ENCODE data around the gene IREB2.
"Not testable (repeated sequence)": the region's sequence is repeated elsewhere in the genome, so short reads cannot be mapped to it uniquely, and the experiment has no call there.

DNA sequence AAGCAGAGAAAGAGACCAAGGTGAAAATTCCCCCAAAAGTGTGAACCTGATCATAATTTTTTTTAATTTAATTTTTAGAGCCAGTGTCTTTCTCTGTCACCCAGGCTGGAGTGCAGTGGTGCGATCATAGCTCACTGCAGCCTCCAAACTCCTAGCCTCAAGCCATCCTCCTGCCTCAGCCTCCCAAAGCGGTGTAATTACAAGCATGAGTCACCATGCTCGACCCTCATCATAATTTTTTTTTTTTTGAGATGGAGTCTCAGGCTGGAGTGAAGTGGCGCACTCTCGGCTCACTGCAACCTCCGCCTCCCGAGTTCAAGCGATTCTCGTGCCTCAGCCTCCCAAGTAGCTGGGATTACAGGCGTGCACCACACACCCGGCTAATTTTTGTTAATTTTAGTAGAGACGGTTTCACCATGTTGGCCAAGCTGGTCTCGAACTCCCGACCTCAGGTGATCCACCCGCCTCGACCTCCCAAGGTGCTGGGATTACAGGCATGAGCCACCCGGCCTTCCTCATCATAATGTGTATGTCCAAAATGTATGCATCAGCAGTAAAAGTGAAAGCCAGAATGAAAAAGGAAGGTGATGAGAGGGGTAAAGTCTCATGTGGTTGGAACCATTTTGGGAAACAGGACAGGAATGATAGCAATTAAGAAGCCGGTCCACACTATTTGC is 101.6 kb downstream of the IREB2 start:
- TF ChIP-seq, protein P1, sequence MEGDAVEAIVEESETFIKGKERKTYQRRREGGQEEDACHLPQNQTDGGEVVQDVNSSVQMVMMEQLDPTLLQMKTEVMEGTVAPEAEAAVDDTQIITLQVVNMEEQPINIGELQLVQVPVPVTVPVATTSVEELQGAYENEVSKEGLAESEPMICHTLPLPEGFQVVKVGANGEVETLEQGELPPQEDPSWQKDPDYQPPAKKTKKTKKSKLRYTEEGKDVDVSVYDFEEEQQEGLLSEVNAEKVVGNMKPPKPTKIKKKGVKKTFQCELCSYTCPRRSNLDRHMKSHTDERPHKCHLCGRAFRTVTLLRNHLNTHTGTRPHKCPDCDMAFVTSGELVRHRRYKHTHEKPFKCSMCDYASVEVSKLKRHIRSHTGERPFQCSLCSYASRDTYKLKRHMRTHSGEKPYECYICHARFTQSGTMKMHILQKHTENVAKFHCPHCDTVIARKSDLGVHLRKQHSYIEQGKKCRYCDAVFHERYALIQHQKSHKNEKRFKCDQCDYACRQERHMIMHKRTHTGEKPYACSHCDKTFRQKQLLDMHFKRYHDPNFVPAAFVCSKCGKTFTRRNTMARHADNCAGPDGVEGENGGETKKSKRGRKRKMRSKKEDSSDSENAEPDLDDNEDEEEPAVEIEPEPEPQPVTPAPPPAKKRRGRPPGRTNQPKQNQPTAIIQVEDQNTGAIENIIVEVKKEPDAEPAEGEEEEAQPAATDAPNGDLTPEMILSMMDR (conservative IDR thresholded peaks at IDR 0.05; ENCODE audit: low read depth, low read length) = not testable (repeated sequence)
- TF ChIP-seq EZH2 (IDR thresholded peaks at IDR 0.05; ENCODE audit: low read length, unreplicated experiment); EZH2phosphoT487 (IDR thresholded peaks at IDR 0.05; ENCODE audit: borderline replicate concordance, low read length): not testable (repeated sequence)
